Central memory CD8-positive, alpha-beta T cell (primary cell): Measurements from ENCODE around the gene AMER3.

Source experiments
- ATAC-seq: fragments of 150-1000 bp; cut with Tn5 transposase; replicated peaks from 2 replicates; pipeline ENCODE4 v1.10.0; 2022; ENCODE audit warnings: mild to moderate bottlenecking, moderate FRiP score, moderate number of reproducible peaks; ENCODE audit not compliant: poor library complexity, severe bottlenecking; ENCODE audit errors: extremely low read depth
- DNase-seq, 2 donors: peaks; one replicate each; pipeline ENCODE4 v3.0.0; 2021; ENCODE audit warnings: low spot score in 2 of 2
- H3K27ac Mint-ChIP-seq: one replicate; pipeline ENCODE4 v1.8.0; 2022; ENCODE audit warnings: low read depth, mild to moderate bottlenecking, moderate library complexity, mixed read lengths
- H3K27me3 Mint-ChIP-seq: one replicate; pipeline ENCODE4 v1.8.0; 2022; ENCODE audit warnings: mixed read lengths
- H3K36me3 Mint-ChIP-seq: one replicate; pipeline ENCODE4 v1.8.0; 2022; ENCODE audit warnings: mild to moderate bottlenecking, moderate library complexity, mixed read lengths; ENCODE audit not compliant: insufficient read depth
- H3K4me1 Mint-ChIP-seq: one replicate; pipeline ENCODE4 v1.8.0; 2022; ENCODE audit warnings: mixed read lengths
- H3K4me3 Mint-ChIP-seq: one replicate; pipeline ENCODE4 v1.8.0; 2022; ENCODE audit warnings: mild to moderate bottlenecking, moderate library complexity, mixed read lengths
- H3K9me3 Mint-ChIP-seq: one replicate; pipeline ENCODE4 v1.8.0; 2022; ENCODE audit warnings: mixed read lengths

AMER3 gene

DNA sequence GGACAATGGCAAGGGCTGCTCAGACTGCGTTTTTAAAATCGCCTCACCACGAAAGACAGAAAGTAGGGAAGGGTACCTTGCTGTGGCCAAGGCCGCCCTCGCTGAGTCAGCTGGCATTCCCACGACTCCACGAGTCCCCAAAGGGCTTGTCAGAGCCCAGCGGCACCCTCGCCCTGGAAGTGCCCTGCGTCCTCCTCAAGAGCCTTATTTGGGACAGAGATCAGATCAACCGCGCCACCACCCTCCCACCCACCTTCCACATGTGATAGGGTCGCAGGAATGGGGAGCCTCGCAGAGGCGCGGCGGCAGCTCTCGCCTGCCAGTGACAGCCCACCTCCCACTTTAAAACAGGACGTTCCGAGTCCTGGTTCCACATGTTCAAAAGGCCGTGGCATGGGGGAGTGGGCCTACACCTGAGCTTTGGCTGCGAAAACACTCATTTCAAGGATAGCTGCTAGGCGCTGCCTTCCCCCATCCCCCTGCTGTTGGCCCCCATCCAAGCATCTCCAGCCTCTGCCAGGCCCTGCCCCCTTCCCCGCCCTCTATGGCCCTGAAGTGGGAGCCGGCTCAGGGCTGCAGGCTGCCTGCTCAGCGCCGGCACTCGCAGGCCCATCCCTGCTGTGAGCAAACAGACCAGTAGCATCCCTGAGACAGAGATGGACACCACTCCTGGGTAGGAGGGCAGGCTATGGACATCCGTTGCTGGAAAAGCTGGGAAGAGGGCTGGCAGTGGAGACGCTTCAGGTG lies 43.3 kb downstream of the AMER3 start:
- no peak overlapping the region for H3K27ac Mint-ChIP-seq

DNA sequence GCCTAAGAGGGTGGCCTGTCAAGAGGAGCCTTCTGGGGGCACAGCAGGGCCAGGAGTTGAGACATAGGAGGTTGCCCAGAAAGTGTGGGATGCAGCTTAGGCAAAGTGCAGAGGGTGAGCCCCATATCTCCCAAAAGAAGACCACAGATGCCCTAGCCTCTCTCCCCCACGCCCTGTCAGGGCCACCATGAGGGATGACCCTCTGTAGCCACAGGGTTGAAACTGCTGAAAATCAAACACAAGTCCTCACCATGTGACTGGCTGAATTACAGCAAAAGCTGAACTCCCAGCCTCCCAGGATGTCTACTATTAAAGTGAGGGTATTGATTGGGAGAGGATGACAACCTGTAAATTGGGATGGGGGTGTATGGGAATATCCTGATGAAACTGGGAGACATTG lies 44.0 kb downstream of the AMER3 start:
- Mint-ChIP-seq H3K27me3 (no peaks in the 10 kb centered on the region), H3K36me3 (peaks cover 2% of the 10 kb centered on the region), H3K27ac (no peak overlapping the region), H3K9me3 (no peaks in the 10 kb centered on the region), H3K4me1 (peaks cover 4% of the 10 kb centered on the region), H3K4me3 (peak overlapping the region; percentile 27)
- DNase-seq: no peak
- no peak for ATAC-seq

More for the DNA sequence above, 43.3 kb downstream of the AMER3 start:
- ATAC-seq: no peak
- peaks cover 4% of the 10 kb centered on the region for H3K4me1 Mint-ChIP-seq
- peak overlapping the region; percentile 67 for H3K4me3 Mint-ChIP-seq
- no peaks in the 10 kb centered on the region for H3K9me3 Mint-ChIP-seq
- H3K36me3 Mint-ChIP-seq: peaks cover 2% of the 10 kb centered on the region
- no peaks in the 10 kb centered on the region for H3K27me3 Mint-ChIP-seq
- no peak for DNase-seq

- no peak overlapping the region for H3K4me3 Mint-ChIP-seq
- peak overlapping the region; percentile 30 for H3K27ac Mint-ChIP-seq
- no peaks in the 10 kb centered on the region for H3K36me3 Mint-ChIP-seq
- ATAC-seq (no peak), DNase-seq (no peak)
- H3K9me3 Mint-ChIP-seq: no peaks in the 10 kb centered on the region
- peaks cover 17% of the 10 kb centered on the region for H3K27me3 Mint-ChIP-seq
- peaks cover 13% of the 10 kb centered on the region for H3K4me1 Mint-ChIP-seq
Observed at GRCh38 chr2:130805613-130806012, 50.3 kb downstream of the AMER3 start.

- no peaks in the 10 kb centered on the region for H3K36me3 Mint-ChIP-seq
- H3K27ac Mint-ChIP-seq: peak overlapping the region; percentile 30
- H3K27me3 Mint-ChIP-seq: peaks cover 20% of the 10 kb centered on the region
- peaks cover 13% of the 10 kb centered on the region for H3K4me1 Mint-ChIP-seq
- H3K4me3 Mint-ChIP-seq: no peak overlapping the region
- no peaks in the 10 kb centered on the region for H3K9me3 Mint-ChIP-seq
- DNase-seq (no peak), ATAC-seq (peak; percentile 72)
Observed at GRCh38 chr2:130806370-130806769, 51.0 kb downstream of the AMER3 start.

DNA sequence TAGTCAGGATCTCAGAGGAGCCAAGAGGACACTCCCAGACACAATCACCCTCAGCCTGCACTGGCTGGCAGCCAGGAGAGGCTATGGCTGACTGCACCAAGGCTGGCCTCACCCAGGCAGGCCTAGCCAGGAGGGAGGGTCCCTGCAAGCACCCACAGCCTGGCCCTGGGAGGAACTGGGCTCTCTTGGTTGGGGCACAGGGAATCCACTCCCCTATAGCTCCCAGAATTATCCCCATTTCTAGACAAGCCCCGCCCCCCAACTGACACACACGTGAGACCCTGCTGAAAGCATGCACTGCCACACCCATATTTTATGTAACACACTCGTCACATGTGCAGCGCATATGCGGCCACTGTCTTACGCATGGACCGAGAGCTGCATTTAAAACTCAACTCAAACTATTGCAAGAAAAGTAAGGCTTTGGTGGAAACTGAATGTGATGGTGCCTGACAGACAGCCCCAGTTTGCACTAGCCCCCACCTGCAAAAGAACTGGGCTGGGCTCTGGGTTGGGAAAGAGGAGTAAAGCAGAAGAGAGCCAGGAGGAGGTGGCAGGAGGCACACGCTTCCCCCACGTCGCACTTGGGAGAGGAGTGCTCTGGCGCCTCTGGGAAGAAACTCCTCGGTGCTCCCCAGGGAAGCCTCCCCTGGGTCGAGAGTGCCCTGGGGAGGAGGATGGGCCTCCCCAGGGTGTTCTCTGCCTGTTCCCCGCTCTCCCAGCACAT lies 52.5 kb downstream of the AMER3 start:
- Mint-ChIP-seq H3K27me3 (peaks cover 20% of the 10 kb centered on the region), H3K4me3 (no peak overlapping the region), H3K27ac (no peak overlapping the region), H3K9me3 (no peaks in the 10 kb centered on the region), H3K4me1 (peaks cover 13% of the 10 kb centered on the region), H3K36me3 (no peaks in the 10 kb centered on the region)
- no peak for ATAC-seq
- DNase-seq: no peak

DNA sequence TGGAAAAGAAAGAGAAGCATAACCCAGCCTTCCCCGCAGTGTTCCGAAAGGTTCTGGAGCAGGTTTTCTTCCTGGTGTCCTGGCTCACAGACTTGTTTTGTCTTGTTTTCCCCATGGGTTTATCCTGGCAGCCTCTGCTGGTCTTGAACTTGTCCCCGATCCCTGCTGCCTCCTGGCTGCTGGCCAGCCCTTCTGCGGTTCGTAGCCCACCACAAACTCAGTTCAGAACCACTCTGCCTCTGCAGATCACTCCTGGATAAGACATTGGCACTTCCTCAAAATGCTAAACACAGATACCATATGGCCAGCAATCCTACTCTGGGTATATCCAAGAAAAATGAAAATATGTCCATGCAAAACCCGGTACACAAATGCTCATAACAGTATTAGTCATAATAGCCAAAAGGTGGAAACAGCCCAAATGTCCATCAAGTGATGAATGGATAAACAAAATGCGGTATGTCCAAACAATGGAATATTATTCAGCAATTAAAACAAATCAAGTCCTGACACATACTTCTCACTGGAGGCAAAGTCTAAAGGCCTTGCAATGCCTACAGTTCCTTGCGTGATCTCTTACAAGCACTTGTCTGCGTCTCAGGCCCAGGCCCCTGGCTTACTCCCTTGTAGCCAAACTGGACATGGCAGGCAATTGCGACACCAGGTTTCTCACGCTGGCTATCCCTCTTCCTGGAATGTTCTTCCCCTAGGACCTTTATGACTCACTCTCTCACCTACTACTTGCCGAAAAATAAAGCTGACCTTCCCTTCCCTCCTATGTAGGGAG lies 53.3 kb downstream of the AMER3 start:
- no peak for ATAC-seq
- DNase-seq: no peak
- Mint-ChIP-seq H3K9me3 (no peaks in the 10 kb centered on the region), H3K36me3 (no peaks in the 10 kb centered on the region), H3K27ac (no peak overlapping the region), H3K4me1 (peaks cover 13% of the 10 kb centered on the region), H3K27me3 (peaks cover 20% of the 10 kb centered on the region), H3K4me3 (no peak overlapping the region)

GRCh38 chr2:130810490-130810889 lies 55.1 kb downstream of the AMER3 start:
- H3K27ac Mint-ChIP-seq: no peak overlapping the region
- no peaks in the 10 kb centered on the region for H3K36me3 Mint-ChIP-seq
- peaks cover 29% of the 10 kb centered on the region for H3K27me3 Mint-ChIP-seq
- no peaks in the 10 kb centered on the region for H3K9me3 Mint-ChIP-seq
- ATAC-seq (no peak), DNase-seq (no peak)
- H3K4me1 Mint-ChIP-seq: peaks cover 13% of the 10 kb centered on the region
- H3K4me3 Mint-ChIP-seq: no peak overlapping the region

- Mint-ChIP-seq H3K9me3 (no peaks in the 10 kb centered on the region), H3K4me3 (no peak overlapping the region), H3K27ac (no peak overlapping the region), H3K27me3 (peaks cover 24% of the 10 kb centered on the region), H3K36me3 (no peaks in the 10 kb centered on the region), H3K4me1 (no peaks in the 10 kb centered on the region)
- DNase-seq: no peak
- ATAC-seq: no peak
Observed at GRCh38 chr2:130813722-130814121, 58.4 kb downstream of the AMER3 start.

DNA sequence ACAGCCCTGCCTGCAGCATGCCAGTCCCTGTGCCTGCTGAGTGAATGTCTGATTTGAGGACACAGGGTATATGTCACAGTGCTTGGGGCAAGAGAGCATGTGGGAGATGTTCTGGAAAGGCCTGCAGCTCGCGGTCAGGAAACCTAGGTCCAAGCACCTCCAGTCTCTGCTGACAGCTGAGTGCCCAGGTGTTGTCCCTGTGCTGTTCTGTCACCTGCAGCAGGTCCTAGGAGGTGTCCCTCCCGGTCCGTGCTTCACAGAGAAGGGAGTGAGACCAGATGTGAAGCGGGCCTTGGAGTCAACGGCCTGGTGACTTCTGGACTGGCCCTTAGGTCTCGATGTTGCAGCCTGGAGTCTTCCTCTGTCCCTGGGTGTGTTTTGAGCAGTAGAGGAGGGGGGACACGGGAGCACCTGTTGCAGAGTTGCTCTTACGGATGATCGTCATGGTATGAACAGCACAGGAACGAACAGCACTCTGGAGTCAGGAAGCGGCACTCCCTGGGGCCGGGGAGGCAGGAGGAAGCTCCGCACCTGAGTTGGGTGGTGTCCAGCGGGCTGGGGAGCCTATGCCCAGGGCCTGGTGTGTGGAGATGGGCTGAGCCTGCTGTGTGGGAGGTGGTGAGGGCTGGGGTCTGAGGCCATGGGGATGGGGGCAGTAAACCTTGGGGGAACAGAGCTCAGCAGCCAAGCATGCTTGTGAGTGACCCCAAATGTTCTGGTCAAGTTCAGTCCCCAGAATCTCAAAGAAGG lies 59.8 kb downstream of the AMER3 start:
- H3K4me1 Mint-ChIP-seq: no peaks in the 10 kb centered on the region
- H3K4me3 Mint-ChIP-seq: no peak overlapping the region
- no peak for DNase-seq
- H3K36me3 Mint-ChIP-seq: no peaks in the 10 kb centered on the region
- H3K27ac Mint-ChIP-seq: no peak overlapping the region
- no peaks in the 10 kb centered on the region for H3K9me3 Mint-ChIP-seq
- no peak for ATAC-seq
- peaks cover 19% of the 10 kb centered on the region for H3K27me3 Mint-ChIP-seq
